Glomerular visceral epithelial cell (primary cell): ENCODE measurements around the gene CST6.

Source experiments
- DNase-seq: peaks from one replicate; pipeline ENCODE4 v3.0.0-alpha.2; 2016; ENCODE audit errors: extremely low spot score

CST6 gene

GRCh38 chr11:66011785-66012303 is at the start of gene CST6:
Gene CST6, plus strand, starts transcription at chr11:66012008. Its CDS starts 37 bp downstream, at chr11:66012045.
- no peak for DNase-seq

GRCh38 chr11:65962141-65962564 is 49.7 kb upstream of the CST6 start:
- no peak for DNase-seq

GRCh38 chr11:65964906-65965305 is 46.9 kb upstream of the CST6 start:
- no peak for DNase-seq

- no peak for DNase-seq
Observed at GRCh38 chr11:65965986-65966762, 45.6 kb upstream of the CST6 start.

GRCh38 chr11:65967329-65967934 is 44.4 kb upstream of the CST6 start:
- no peak for DNase-seq

GRCh38 chr11:65968600-65969482 is 43.0 kb upstream of the CST6 start:
- DNase-seq: no peak

GRCh38 chr11:65972116-65972515 is 39.7 kb upstream of the CST6 start:
- no peak for DNase-seq

- no peak for DNase-seq
Observed at GRCh38 chr11:65973439-65974110, 38.2 kb upstream of the CST6 start.

- DNase-seq: no peak
Observed at GRCh38 chr11:65975771-65976170, 36.0 kb upstream of the CST6 start.

- no peak for DNase-seq
Observed at GRCh38 chr11:65976216-65977176, 35.3 kb upstream of the CST6 start.

- DNase-seq: no peak
Observed at GRCh38 chr11:65977621-65978390, 34.0 kb upstream of the CST6 start.

GRCh38 chr11:65978391-65979238 is 33.2 kb upstream of the CST6 start:
- no peak for DNase-seq

GRCh38 chr11:65979261-65979759 is 32.5 kb upstream of the CST6 start:
- DNase-seq: no peak

GRCh38 chr11:65981101-65981740 is 30.6 kb upstream of the CST6 start:
- no peak for DNase-seq

GRCh38 chr11:65981972-65982823 is 29.6 kb upstream of the CST6 start:
- no peak for DNase-seq

- DNase-seq: no peak
Observed at GRCh38 chr11:65982824-65983588, 28.8 kb upstream of the CST6 start.
